HepG2 (cell line): Measurements from ENCODE around the gene RAB29. TPM values are rescaled to one million over a fixed set of nuclear protein-coding genes. Genes with fewer than 3 reads are reported as not detected.

Source experiments
- ATF3 ChIP-seq: sonication (generic); formaldehyde crosslinking; IDR thresholded peaks from 2 replicates; pipeline ENCODE4 v1.4.0; 2020; ENCODE audit warnings: missing genetic modification reagents
- CCDC6 ChIP-seq: sonication (generic); formaldehyde crosslinking; IDR thresholded peaks from 2 replicates; pipeline ENCODE4 v1.8.1; 2022; ENCODE audit warnings: mild to moderate bottlenecking, missing genetic modification reagents, moderate library complexity
- GABPB1 ChIP-seq: IDR thresholded peaks from 2 replicates; pipeline ENCODE4 v1.6.1; 2016; ENCODE audit warnings: mild to moderate bottlenecking, missing genetic modification reagents, moderate library complexity, missing compliant biosample characterization
- GFI1 ChIP-seq: sonication (generic); formaldehyde crosslinking; IDR thresholded peaks from 2 replicates; pipeline ENCODE4 v1.5.0; 2020; ENCODE audit warnings: missing genetic modification reagents, mild to moderate bottlenecking, borderline replicate concordance
- HDAC1 ChIP-seq: sonication (generic); formaldehyde crosslinking; IDR thresholded peaks from 2 replicates; pipeline ENCODE4 v1.5.1; 2020; ENCODE audit warnings: mild to moderate bottlenecking, missing genetic modification reagents
- IRF9 ChIP-seq: sonication (generic); formaldehyde crosslinking; IDR thresholded peaks from 2 replicates; pipeline ENCODE4 v1.8.0; 2022; ENCODE audit warnings: missing genetic modification reagents, mild to moderate bottlenecking, borderline replicate concordance
- ISL2 ChIP-seq: sonication (generic); formaldehyde crosslinking; IDR thresholded peaks from 2 replicates; pipeline ENCODE4 v1.5.0; 2020; ENCODE audit warnings: missing genetic modification reagents
- KAT8 ChIP-seq: IDR thresholded peaks from 2 replicates; pipeline ENCODE4 v1.6.1; 2016; ENCODE audit warnings: missing genetic modification reagents, missing compliant biosample characterization
- KDM5A ChIP-seq: fragments of 200-600 bp; sonication (generic); IDR thresholded peaks from 2 replicates; pipeline ENCODE4 v1.7.0; 2018; ENCODE audit warnings: antibody characterized with exemption, mild to moderate bottlenecking, low read length, borderline replicate concordance
- MEIS2 ChIP-seq: sonication (generic); formaldehyde crosslinking; IDR thresholded peaks from 2 replicates; pipeline ENCODE4 v1.9.0; 2021; ENCODE audit warnings: mild to moderate bottlenecking, missing genetic modification reagents
- MYC ChIP-seq: sonication (generic); formaldehyde crosslinking; IDR thresholded peaks from 2 replicates; pipeline ENCODE4 v1.9.0; 2021; ENCODE audit warnings: missing genetic modification reagents, borderline replicate concordance
- NR2F6 ChIP-seq, 2 experiments: IDR thresholded peaks; 2 replicates each; pipeline ENCODE4 v1.6.1; 2016; ENCODE audit warnings: antibody characterized with exemption in 1 of 2, mild to moderate bottlenecking in 1 of 2
- PAX8 ChIP-seq: sonication (generic); formaldehyde crosslinking; IDR thresholded peaks from 2 replicates; pipeline ENCODE4 v1.8.0; 2022; ENCODE audit warnings: mild to moderate bottlenecking, missing genetic modification reagents, borderline replicate concordance
- PRDM4 ChIP-seq: sonication (generic); formaldehyde crosslinking; IDR thresholded peaks from 2 replicates; pipeline ENCODE4 v1.9.0; 2021; ENCODE audit warnings: missing genetic modification reagents, borderline replicate concordance
- REPIN1 ChIP-seq: sonication (generic); formaldehyde crosslinking; IDR thresholded peaks from 2 replicates; pipeline ENCODE4 v1.8.0; 2022; ENCODE audit warnings: missing genetic modification reagents, low read depth, mild to moderate bottlenecking, borderline replicate concordance
- RORA ChIP-seq: sonication (generic); formaldehyde crosslinking; IDR thresholded peaks from 2 replicates; pipeline ENCODE4 v1.5.0; 2020; ENCODE audit warnings: mild to moderate bottlenecking, missing genetic modification reagents, moderate library complexity
- SIX1 ChIP-seq: sonication (generic); formaldehyde crosslinking; IDR thresholded peaks from 2 replicates; pipeline ENCODE4 v1.4.0; 2020; ENCODE audit warnings: missing genetic modification reagents, borderline replicate concordance
- TFE3 ChIP-seq: IDR thresholded peaks from 2 replicates; pipeline ENCODE4 v1.6.1; 2016
- ZBTB26 ChIP-seq: IDR thresholded peaks from 2 replicates; pipeline ENCODE4 v1.6.1; 2016; ENCODE audit warnings: missing compliant biosample characterization, missing genetic modification reagents, borderline replicate concordance
- ZNF124 ChIP-seq: sonication (generic); formaldehyde crosslinking; IDR thresholded peaks from 2 replicates; pipeline ENCODE4 v1.4.0; 2020; ENCODE audit warnings: missing genetic modification reagents
- ZNF337 ChIP-seq: sonication (generic); formaldehyde crosslinking; IDR thresholded peaks from 2 replicates; pipeline ENCODE4 v1.5.1; 2020; ENCODE audit warnings: missing genetic modification reagents, low read depth, mild to moderate bottlenecking, borderline replicate concordance
- ZNF572 ChIP-seq: sonication (generic); formaldehyde crosslinking; IDR thresholded peaks from 2 replicates; pipeline ENCODE4 v1.5.1; 2020; ENCODE audit warnings: mild to moderate bottlenecking, missing genetic modification reagents
- ZNF761 ChIP-seq: sonication (generic); formaldehyde crosslinking; conservative IDR thresholded peaks from 2 replicates; pipeline ENCODE4 v1.4.0; 2020; ENCODE audit warnings: mild to moderate bottlenecking, missing genetic modification reagents
- ZNF883 ChIP-seq: sonication (generic); formaldehyde crosslinking; IDR thresholded peaks from 2 replicates; pipeline ENCODE4 v1.5.1; 2020; ENCODE audit warnings: mild to moderate bottlenecking, missing genetic modification reagents; ENCODE audit errors: not compliant biosample characterization
- ZSCAN29 ChIP-seq: sonication (generic); formaldehyde crosslinking; conservative IDR thresholded peaks from 2 replicates; pipeline ENCODE4 v1.4.0; 2020; ENCODE audit warnings: mild to moderate bottlenecking, missing genetic modification reagents
- polyA plus RNA-seq, 8 experiments: library from polyadenylated mRNA; depleted of rRNA in 3 of 8; stranded (reverse) in 7 of 8; unstranded in 1 of 8; fragments of >200 nt; fragmentation: Illumina TruSeq in 4 of 8; extraction: Trizol in 4 of 8; gene quantifications; 2 replicates each; pipeline versions ENCODE4 v1.2.1 to v1.2.3, GENCODE V29; 2011 to 2016; ENCODE audit warnings: low read depth in 4 of 8, missing spikeins in 1 of 8, mixed read lengths in 1 of 8; ENCODE audit not compliant: insufficient read depth in 1 of 8
- total RNA-seq, 5 experiments: library from RNA; depleted of rRNA; stranded (reverse); fragments of >200 nt; fragmentation: Illumina TruSeq; extraction: Trizol; gene quantifications; 2 replicates each; pipeline ENCODE4 v1.2.3, GENCODE V29; 2016; ENCODE audit warnings: low read depth in 1 of 5

RAB29 gene
- total and polyA plus RNA-seq, 2 of the 13 experiments (the other 11 are each of a cell fraction or from before 2014, with no cell fraction given) = 8.7 to 10.1 TPM

GRCh38 chr1:205726619-205727125, 48.6 kb downstream of the RAB29 start (continued):
- TF ChIP-seq ZBTB26 (CRISPR knock-in tag) (no peak), KAT8 (CRISPR knock-in tag) (no peak), ISL2 (CRISPR knock-in tag) (0 out of 2 replicates have a peak, but pooled peaks have one; percentile 29), ZNF572 (CRISPR knock-in tag) (no peak), ZSCAN29 (CRISPR knock-in tag) (no peak), GFI1 (peak; percentile 98), GABPB1 (no peak), MYC (no peak), ZNF761 (CRISPR knock-in tag) (no peak), ZNF883 (CRISPR knock-in tag) (no peak), IRF9 (CRISPR knock-in tag) (no peak), TFE3 (no peak), SIX1 (CRISPR knock-in tag) (no peak), CCDC6 (CRISPR knock-in tag) (no peak), ATF3 (no peak), MEIS2 (CRISPR knock-in tag) (no peak), PRDM4 (CRISPR knock-in tag) (no peak), ZNF124 (CRISPR knock-in tag) (no peak), KDM5A (no peak), RORA (CRISPR knock-in tag) (no peak), REPIN1 (peak; percentile 36; the same call in 1 of the 2 replicates), ZNF337 (no peak), NR2F6 (IDR thresholded peaks at IDR 0.05) (no peak), NR2F6 (CRISPR knock-in tag; IDR thresholded peaks at IDR 0.05) (0 out of 2 replicates have a peak, but pooled peaks have one; percentile 9), HDAC1 (no peak), PAX8 (CRISPR knock-in tag) (no peak)
